T-helper 1 cell treated with Interleukin-12 subunit alpha and Interleukin-12 subunit beta and Interleukin-4 antibody, amounts not matched to agents 30 μg/mL and 1 μg/mL, for 36 hours (primary cell): ENCODE measurements around the gene UBXN1.
"Not testable (repeated sequence)": the region's sequence is repeated elsewhere in the genome, so short reads cannot be mapped to it uniquely, and the experiment has no call there.

Source experiments
- H3K27ac Mint-ChIP-seq: one replicate; pipeline ENCODE4 v1.8.0; 2021; ENCODE audit warnings: mild to moderate bottlenecking, mixed read lengths
- H3K27me3 Mint-ChIP-seq: one replicate; pipeline ENCODE4 v1.8.0; 2021; ENCODE audit warnings: low read depth, mixed read lengths
- H3K36me3 Mint-ChIP-seq: one replicate; pipeline ENCODE4 v1.8.0; 2021; ENCODE audit warnings: low read depth, mixed read lengths
- H3K4me1 Mint-ChIP-seq: one replicate; pipeline ENCODE4 v1.8.0; 2021; ENCODE audit warnings: low read depth, mixed read lengths
- H3K4me3 Mint-ChIP-seq: one replicate; pipeline ENCODE4 v1.8.0; 2021; ENCODE audit warnings: mild to moderate bottlenecking, moderate library complexity, mixed read lengths
- H3K9me3 Mint-ChIP-seq: one replicate; pipeline ENCODE4 v1.8.0; 2021; ENCODE audit warnings: mixed read lengths

UBXN1 gene

GRCh38 chr11:62715150-62716130 lies 36.6 kb upstream of the UBXN1 start:
- Mint-ChIP-seq H3K36me3 (peaks cover 72% of the 10 kb centered on the region), H3K27me3 (no peaks in the 10 kb centered on the region), H3K9me3 (no peaks in the 10 kb centered on the region), H3K4me3 (no peak overlapping the region), H3K4me1 (peaks cover 63% of the 10 kb centered on the region), H3K27ac (peak overlapping the region; percentile 67)

- peak overlapping the region; percentile 38 for H3K4me3 Mint-ChIP-seq
- no peaks in the 10 kb centered on the region for H3K9me3 Mint-ChIP-seq
- peaks cover 65% of the 10 kb centered on the region for H3K4me1 Mint-ChIP-seq
- peaks cover 68% of the 10 kb centered on the region for H3K36me3 Mint-ChIP-seq
- H3K27ac Mint-ChIP-seq = peak overlapping the region; percentile 92
- H3K27me3 Mint-ChIP-seq = no peaks in the 10 kb centered on the region
These were observed 34.5 kb upstream of the UBXN1 start for GRCh38 chr11:62713343-62713742.

- no peaks in the 10 kb centered on the region for H3K9me3 Mint-ChIP-seq
- peak overlapping the region; percentile 63 for H3K4me3 Mint-ChIP-seq
- H3K36me3 Mint-ChIP-seq = peaks cover 63% of the 10 kb centered on the region
- peaks cover 65% of the 10 kb centered on the region for H3K4me1 Mint-ChIP-seq
- no peaks in the 10 kb centered on the region for H3K27me3 Mint-ChIP-seq
- H3K27ac Mint-ChIP-seq = peak overlapping the region; percentile 92
These were observed 34.0 kb upstream of the UBXN1 start for GRCh38 chr11:62712861-62713260.

- H3K4me1 Mint-ChIP-seq = peaks cover 70% of the 10 kb centered on the region
- H3K9me3 Mint-ChIP-seq = no peaks in the 10 kb centered on the region
- H3K36me3 Mint-ChIP-seq = peaks cover 60% of the 10 kb centered on the region
- peak overlapping the region; percentile 92 for H3K27ac Mint-ChIP-seq
- H3K4me3 Mint-ChIP-seq = peak overlapping the region; percentile 63
- no peaks in the 10 kb centered on the region for H3K27me3 Mint-ChIP-seq
These were observed 33.5 kb upstream of the UBXN1 start for GRCh38 chr11:62712276-62712812.

- Mint-ChIP-seq H3K36me3 (peaks cover 37% of the 10 kb centered on the region), H3K4me1 (peaks cover 71% of the 10 kb centered on the region), H3K27ac (peak overlapping the region; percentile 98), H3K9me3 (no peaks in the 10 kb centered on the region), H3K4me3 (peak overlapping the region; percentile 94), H3K27me3 (no peaks in the 10 kb centered on the region)
These were observed 31.1 kb upstream of the UBXN1 start for GRCh38 chr11:62710001-62710345.

- Mint-ChIP-seq H3K27ac (peak overlapping the region; percentile 98), H3K4me1 (peaks cover 67% of the 10 kb centered on the region), H3K4me3 (peak overlapping the region; percentile 94)
These were observed 30.6 kb upstream of the UBXN1 start for GRCh38 chr11:62709247-62710000.

DNA sequence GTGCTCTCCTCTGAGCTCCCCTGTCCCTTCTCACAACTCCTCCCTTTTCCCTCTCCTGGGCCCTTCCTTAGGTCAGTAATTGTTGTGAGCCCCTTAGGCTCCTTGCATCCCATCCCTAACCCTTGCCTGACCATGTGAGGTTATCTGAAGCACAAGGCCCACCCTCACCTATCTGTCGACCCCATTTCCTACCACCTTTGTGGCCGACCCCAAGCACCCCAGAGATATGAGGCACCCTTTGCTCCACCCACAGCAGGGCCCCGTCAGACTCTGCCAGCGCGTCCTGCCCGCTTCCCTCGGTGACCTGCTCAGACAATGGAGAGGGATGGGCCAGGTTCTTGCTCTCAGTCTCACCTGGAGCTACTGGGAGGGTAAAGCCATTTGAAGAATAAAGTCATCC lies 29.9 kb upstream of the UBXN1 start:
- H3K4me3 Mint-ChIP-seq = peak overlapping the region; percentile 94
- no peaks in the 10 kb centered on the region for H3K9me3 Mint-ChIP-seq
- H3K27me3 Mint-ChIP-seq = no peaks in the 10 kb centered on the region
- peak overlapping the region; percentile 98 for H3K27ac Mint-ChIP-seq
- H3K36me3 Mint-ChIP-seq = peaks cover 29% of the 10 kb centered on the region
- H3K4me1 Mint-ChIP-seq = peaks cover 62% of the 10 kb centered on the region

More at GRCh38 chr11:62709247-62710000, 30.6 kb upstream of the UBXN1 start:
- Mint-ChIP-seq H3K27me3 (no peaks in the 10 kb centered on the region), H3K9me3 (no peaks in the 10 kb centered on the region), H3K36me3 (peaks cover 33% of the 10 kb centered on the region)

DNA sequence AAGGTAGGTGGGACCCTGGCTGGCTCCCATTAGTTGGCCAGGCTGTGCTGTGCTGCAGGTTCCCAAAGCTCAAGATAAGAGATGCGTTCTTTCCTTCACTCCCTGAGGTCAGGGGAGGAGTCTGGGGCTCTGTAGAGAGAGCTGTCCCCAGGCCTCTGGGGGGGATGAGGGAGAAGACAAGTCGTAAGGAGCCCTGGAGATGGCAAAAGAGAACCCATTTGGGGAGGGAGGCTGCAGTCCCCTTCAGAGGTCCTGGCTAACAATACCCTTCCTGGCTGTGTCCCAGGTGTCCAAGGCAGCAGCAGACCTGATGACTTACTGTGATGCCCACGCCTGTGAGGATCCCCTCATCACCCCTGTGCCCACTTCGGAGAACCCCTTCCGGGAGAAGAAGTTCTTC lies 29.5 kb upstream of the UBXN1 start:
- Mint-ChIP-seq H3K27ac (peak overlapping the region; percentile 98), H3K4me1 (peaks cover 58% of the 10 kb centered on the region), H3K36me3 (peaks cover 25% of the 10 kb centered on the region)

DNA sequence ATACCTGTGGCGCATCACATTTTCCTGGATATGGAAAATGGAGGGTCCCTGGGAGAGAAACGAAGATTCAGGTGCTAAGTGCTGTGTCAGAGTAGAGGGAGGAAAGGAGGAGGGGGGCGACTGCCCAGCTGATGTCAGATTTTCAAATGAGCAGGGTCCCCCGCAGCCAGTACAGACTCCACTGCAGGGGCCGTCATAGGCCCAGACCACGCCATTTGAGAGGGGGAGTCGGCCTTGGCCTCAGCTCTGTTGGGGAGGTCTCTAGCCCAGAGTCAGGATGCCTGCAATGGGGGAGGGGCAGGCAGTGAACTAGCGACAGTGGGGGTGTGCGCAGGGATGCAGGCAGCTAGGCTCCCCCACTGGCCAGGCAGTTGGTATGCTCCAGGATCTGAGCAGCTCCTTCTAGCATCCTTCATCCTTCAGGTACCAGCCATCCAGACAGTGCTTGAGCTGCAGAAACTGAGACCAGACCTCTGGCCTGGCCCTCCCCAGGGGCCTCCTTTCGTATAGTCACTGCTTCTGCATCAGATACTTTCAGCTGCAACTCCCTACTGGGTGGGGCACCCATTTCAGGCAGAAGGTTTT lies 28.5 kb upstream of the UBXN1 start, which contains the start of the genes BSCL2 and GNG3:
TSS of gene BSCL2 (minus strand) at position 148 of the 585 bp plus-strand sequence. CDS start 229 bp downstream, outside the sequence.
TSS of gene GNG3 (plus strand) at position 400 of the 585 bp plus-strand sequence. CDS start 620 bp downstream, outside the sequence.
- Mint-ChIP-seq H3K4me3 (peak within 1 kb of the TSS; percentile 94), H3K27ac (peak within 1 kb of the TSS; percentile 98), H3K27me3 (no peaks in the 10 kb centered on the region), H3K9me3 (no peaks in the 10 kb centered on the region), H3K36me3 (peaks cover 21% of the 10 kb centered on the region), H3K4me1 (peaks cover 50% of the 10 kb centered on the region)

More for the DNA sequence above, 29.5 kb upstream of the UBXN1 start:
- Mint-ChIP-seq H3K9me3 (no peaks in the 10 kb centered on the region), H3K27me3 (no peaks in the 10 kb centered on the region), H3K4me3 (peak overlapping the region; percentile 94)

DNA sequence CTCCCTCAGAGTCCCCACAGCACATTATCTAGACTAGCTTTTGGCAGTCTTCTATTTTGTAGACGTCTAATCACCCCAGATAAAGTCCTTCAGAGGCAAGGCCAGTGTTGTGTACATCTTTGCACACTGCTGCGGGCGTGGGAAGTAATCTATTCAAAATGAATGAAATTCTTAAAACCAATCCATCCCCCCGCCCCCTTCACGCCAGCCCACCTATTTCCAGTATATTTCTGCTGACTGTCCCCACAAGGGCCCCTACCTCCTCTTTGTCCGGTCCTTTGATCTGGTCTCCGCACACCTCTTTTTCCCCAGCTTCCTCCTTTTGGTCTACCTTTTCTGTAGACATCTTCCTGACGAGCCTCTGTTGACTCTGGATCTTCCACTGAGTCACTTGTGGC lies 28.0 kb upstream of the UBXN1 start:
- peaks cover 20% of the 10 kb centered on the region for H3K36me3 Mint-ChIP-seq
- H3K4me3 Mint-ChIP-seq = peak overlapping the region; percentile 63
- H3K4me1 Mint-ChIP-seq = peaks cover 49% of the 10 kb centered on the region
- no peaks in the 10 kb centered on the region for H3K27me3 Mint-ChIP-seq
- H3K27ac Mint-ChIP-seq = peak overlapping the region; percentile 65
- no peaks in the 10 kb centered on the region for H3K9me3 Mint-ChIP-seq

DNA sequence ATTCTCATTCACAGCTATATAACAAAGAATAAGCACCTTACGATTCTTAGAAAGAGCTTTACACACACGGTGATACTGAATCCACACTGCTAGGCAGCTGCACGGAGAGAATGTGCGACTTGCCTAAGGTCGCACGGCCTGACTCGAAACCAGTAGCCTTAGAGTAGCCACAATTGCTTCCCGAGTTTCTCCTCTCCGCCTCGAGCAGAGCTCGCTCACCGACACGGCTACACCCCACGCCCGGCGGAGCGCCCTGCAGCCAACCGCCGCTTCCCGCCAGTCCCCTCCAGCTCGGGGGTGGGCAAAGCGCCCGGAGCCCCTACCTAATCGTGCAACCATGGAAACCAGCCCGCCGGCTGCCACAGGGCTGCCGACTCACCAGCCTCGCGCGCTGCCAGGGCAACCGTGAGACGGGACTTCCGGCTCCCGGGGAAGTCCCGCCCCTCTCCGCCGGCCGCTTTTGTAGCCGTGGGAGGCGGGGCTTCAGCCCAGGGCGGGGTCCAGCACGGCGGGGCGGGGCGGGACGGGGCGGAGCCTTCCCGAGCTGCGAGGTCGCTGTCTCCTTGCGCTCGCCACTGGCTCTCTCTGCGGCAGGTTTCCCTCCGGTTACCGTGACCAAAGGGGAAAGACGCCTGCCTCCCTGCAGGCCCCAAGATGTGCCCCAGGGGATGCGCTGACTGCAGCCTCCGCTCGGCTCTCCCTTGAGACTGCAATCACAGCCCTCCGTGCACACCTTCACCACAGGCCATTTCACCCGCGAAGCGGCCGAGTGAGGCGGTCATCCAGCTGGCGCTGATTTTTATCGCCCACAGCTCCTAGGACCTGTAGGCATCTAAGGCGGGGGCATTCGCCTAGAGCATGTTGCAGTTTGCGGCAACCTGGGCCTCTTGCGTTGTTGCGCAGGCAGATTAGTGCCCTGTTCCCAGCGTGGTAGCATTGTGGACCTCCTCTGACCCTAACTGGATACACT lies 27.3 kb upstream of the UBXN1 start:
- Mint-ChIP-seq H3K4me3 (peak overlapping the region; percentile 87), H3K36me3 (peaks cover 23% of the 10 kb centered on the region), H3K9me3 (no peaks in the 10 kb centered on the region), H3K27ac (peak overlapping the region; percentile 75), H3K4me1 (peaks cover 49% of the 10 kb centered on the region), H3K27me3 (no peaks in the 10 kb centered on the region)

- peak overlapping the region; percentile 75 for H3K27ac Mint-ChIP-seq
- peak overlapping the region; percentile 87 for H3K4me3 Mint-ChIP-seq
- H3K27me3 Mint-ChIP-seq = no peaks in the 10 kb centered on the region
- no peaks in the 10 kb centered on the region for H3K9me3 Mint-ChIP-seq
- H3K36me3 Mint-ChIP-seq = peaks cover 19% of the 10 kb centered on the region
- H3K4me1 Mint-ChIP-seq = peaks cover 45% of the 10 kb centered on the region
These were observed 26.5 kb upstream of the UBXN1 start for GRCh38 chr11:62705413-62705812.

DNA sequence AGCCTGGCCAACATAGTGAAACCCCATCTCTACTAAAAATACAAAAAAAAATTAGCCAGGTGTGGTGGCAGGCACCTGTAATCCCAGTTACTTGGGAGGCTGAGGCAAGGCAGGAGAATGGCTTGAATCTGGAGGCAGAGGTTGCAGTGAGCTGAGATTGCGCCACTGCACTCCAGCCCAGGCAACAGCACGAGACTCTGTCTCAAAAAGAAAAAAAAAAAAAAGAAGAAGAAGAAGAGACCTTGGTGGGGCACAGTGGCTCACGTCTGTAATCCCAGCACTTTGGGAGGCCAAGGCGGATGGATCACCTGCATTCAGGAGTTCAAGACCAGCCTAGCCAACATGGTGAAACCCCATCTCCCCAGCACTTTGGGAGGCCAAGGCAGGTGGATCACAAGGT lies 25.0 kb upstream of the UBXN1 start:
- H3K4me3 Mint-ChIP-seq, H3K9me3 Mint-ChIP-seq, H3K27me3 Mint-ChIP-seq, H3K27ac Mint-ChIP-seq: not testable (repeated sequence)
- Mint-ChIP-seq H3K36me3 (peaks cover 11% of the 10 kb centered on the region), H3K4me1 (peaks cover 35% of the 10 kb centered on the region)
